Parathyroid adenoma (tissue), 2 donors: ENCODE data around the gene CELSR2.
"Not testable (repeated sequence)": the region's sequence is repeated elsewhere in the genome, so short reads cannot be mapped to it uniquely, and the experiment has no call there.

Experiments
- H2AFZ ChIP-seq: fragments of 300-600 bp; sonication (generic); one replicate; pipeline ENCODE4 v1.7.0; 2017; ENCODE audit warnings: antibody characterized with exemption, mild to moderate bottlenecking
- H3K27ac ChIP-seq: fragments of 300-600 bp; sonication (generic); one replicate; pipeline ENCODE4 v1.7.0; 2017
- H3K27me3 ChIP-seq: fragments of 300-600 bp; sonication (generic); one replicate; pipeline ENCODE4 v1.7.0; 2017; ENCODE audit warnings: low read length; ENCODE audit not compliant: control insufficient read depth, insufficient read depth
- H3K36me3 ChIP-seq: fragments of 300-600 bp; sonication (generic); one replicate; pipeline ENCODE4 v1.7.0; 2017; ENCODE audit warnings: low read length; ENCODE audit not compliant: control insufficient read depth, insufficient read depth
- H3K4me1 ChIP-seq: fragments of 300-600 bp; sonication (generic); one replicate; pipeline ENCODE4 v1.7.0; 2017; ENCODE audit warnings: control low read depth
- H3K4me2 ChIP-seq: fragments of 300-600 bp; sonication (generic); one replicate; pipeline ENCODE4 v1.7.0; 2017; ENCODE audit warnings: low read length
- H3K4me3 ChIP-seq: fragments of 300-600 bp; sonication (generic); one replicate; pipeline ENCODE4 v1.7.0; 2017; ENCODE audit warnings: low read depth, low read length
- H3K79me2 ChIP-seq: fragments of 300-600 bp; sonication (generic); one replicate; pipeline ENCODE4 v1.7.0; 2017; ENCODE audit warnings: control low read depth
- H3K9ac ChIP-seq: fragments of 300-600 bp; sonication (generic); one replicate; pipeline ENCODE4 v1.7.0; 2017; ENCODE audit warnings: mild to moderate bottlenecking
- H3K9me3 ChIP-seq: fragments of 300-600 bp; sonication (generic); one replicate; pipeline ENCODE4 v1.7.0; 2017; ENCODE audit warnings: low read length; ENCODE audit not compliant: control insufficient read depth
- TF ChIP-seq, protein P1 (sequence below): fragments of 300-600 bp; sonication (generic); IDR thresholded peaks from one replicate; pipeline ENCODE4 v1.7.0; 2017; ENCODE audit warnings: antibody characterized with exemption, mild to moderate bottlenecking
- donor health status: primary hyperparathyroidism.

The CELSR2 gene

DNA sequence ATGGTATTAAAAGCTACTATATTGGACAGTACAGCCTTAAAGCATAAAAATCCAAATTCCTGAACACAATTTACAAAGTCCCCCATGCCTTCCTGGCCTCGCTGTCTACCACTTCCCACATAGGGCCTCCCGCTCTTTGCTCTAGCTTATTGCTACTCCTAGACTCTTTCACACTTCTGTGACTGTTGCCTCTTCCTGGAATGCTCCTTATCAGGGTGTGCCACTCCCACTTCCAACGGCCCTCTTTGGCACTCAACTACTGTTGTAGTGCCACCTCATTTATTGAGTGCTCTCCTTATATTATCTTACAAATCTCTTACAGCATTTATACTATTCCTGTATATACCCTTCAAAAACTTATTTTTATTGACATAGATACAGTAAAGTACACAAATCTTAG, 30.8 kb upstream of the CELSR2 start:
- Histone ChIP-seq H3K27ac (no peak overlapping the region), H3K27me3 (no peaks in the 10 kb centered on the region), H2AFZ (no peak overlapping the region), H3K9ac (no peak overlapping the region), H3K4me2 (no peak overlapping the region), H3K4me1 (no peaks in the 10 kb centered on the region), H3K79me2 (peaks cover 43% of the 10 kb centered on the region), H3K4me3 (no peak overlapping the region), H3K9me3 (no peaks in the 10 kb centered on the region), H3K36me3 (no peaks in the 10 kb centered on the region)
- TF ChIP-seq, protein P1, sequence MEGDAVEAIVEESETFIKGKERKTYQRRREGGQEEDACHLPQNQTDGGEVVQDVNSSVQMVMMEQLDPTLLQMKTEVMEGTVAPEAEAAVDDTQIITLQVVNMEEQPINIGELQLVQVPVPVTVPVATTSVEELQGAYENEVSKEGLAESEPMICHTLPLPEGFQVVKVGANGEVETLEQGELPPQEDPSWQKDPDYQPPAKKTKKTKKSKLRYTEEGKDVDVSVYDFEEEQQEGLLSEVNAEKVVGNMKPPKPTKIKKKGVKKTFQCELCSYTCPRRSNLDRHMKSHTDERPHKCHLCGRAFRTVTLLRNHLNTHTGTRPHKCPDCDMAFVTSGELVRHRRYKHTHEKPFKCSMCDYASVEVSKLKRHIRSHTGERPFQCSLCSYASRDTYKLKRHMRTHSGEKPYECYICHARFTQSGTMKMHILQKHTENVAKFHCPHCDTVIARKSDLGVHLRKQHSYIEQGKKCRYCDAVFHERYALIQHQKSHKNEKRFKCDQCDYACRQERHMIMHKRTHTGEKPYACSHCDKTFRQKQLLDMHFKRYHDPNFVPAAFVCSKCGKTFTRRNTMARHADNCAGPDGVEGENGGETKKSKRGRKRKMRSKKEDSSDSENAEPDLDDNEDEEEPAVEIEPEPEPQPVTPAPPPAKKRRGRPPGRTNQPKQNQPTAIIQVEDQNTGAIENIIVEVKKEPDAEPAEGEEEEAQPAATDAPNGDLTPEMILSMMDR = no peak

DNA sequence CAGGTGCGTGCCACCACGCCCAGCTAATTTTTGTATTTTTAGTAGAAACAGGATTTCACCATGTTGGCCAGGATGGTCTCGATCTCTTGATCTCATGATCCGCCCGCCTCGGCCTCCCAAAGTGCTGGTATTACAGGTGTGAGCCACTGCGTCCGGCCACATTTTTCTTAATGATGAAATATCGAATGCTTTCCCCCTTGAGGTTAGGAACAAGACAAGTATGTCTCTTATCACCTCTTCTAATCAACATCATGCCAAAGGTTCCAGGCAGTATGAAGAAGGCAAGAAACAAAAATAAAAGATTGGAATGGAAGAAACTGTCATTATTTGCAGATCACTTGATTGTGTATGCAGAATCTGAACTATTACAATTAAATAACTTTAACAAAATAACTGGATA, 28.1 kb upstream of the CELSR2 start:
- peaks cover 38% of the 10 kb centered on the region for H3K79me2 ChIP-seq
- H3K36me3 ChIP-seq, H3K4me1 ChIP-seq: not testable (repeated sequence)

DNA sequence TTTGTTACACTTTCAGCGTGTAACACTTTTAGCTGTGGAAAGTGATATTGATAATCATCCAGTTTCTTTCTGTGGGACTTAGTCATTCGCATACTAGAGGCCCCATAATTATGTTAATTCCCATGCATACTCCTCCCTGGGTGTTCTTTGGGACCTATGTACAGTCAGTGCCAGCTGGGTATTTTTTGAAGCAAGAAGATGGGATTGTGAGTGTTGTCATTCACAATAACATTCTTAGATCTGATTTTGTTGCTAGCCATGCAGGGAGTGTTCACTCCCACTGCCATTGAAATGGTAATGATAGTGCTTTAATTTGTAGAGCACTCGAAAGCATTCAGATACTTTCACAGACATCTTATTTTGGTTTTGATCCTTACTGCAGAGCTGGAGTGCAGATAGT, 24.0 kb upstream of the CELSR2 start:
- H3K79me2 ChIP-seq = peaks cover 19% of the 10 kb centered on the region
- no peak overlapping the region for H2AFZ ChIP-seq
- no peaks in the 10 kb centered on the region for H3K27me3 ChIP-seq
- H3K4me2 ChIP-seq = no peak overlapping the region
- no peak overlapping the region for H3K27ac ChIP-seq
- no peaks in the 10 kb centered on the region for H3K36me3 ChIP-seq
- H3K4me1 ChIP-seq = peaks cover 3% of the 10 kb centered on the region
- no peak overlapping the region for H3K4me3 ChIP-seq
- TF ChIP-seq, protein P1 = no peak
- no peaks in the 10 kb centered on the region for H3K9me3 ChIP-seq
- no peak overlapping the region for H3K9ac ChIP-seq

More for the DNA sequence above, 28.1 kb upstream of the CELSR2 start:
- H2AFZ ChIP-seq, H3K27ac ChIP-seq, H3K9me3 ChIP-seq, H3K4me3 ChIP-seq, H3K4me2 ChIP-seq, H3K9ac ChIP-seq, H3K27me3 ChIP-seq: not testable (repeated sequence)

DNA sequence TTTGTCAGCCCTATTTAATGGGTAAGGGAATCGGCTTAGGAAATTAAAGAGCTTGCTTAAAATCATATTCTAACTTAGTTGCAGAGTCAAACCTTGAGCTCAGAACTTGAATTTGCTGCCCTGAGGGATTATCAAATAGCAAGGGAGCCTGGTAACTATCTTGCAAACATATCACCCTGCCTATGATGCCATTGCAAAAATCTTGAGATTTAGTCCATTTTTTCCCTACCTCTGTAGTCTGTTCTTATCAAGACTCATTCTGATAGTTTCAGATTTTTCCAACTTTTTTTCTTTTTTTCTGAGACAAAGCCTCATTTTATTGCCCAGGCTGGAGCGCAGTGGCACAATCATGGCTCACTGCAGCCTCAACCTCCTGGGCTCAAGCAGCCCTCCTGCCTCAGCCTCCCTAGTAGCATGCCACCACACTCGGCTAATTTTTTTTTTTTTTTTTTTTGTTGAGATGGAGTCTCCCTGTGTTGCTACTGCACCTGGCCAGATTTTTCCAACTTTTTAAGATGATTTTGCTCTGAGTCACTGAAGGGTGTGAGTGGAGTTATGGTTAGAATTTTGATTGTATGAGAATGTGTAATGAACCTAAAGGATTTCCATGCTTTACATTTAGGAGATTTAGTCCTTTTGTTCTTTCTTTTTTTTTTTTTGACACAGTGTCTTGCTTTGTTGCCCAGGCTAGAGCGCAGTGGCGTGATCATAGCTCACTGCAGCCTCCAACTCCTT, 23.5 kb upstream of the CELSR2 start:
- no peaks in the 10 kb centered on the region for H3K36me3 ChIP-seq

DNA sequence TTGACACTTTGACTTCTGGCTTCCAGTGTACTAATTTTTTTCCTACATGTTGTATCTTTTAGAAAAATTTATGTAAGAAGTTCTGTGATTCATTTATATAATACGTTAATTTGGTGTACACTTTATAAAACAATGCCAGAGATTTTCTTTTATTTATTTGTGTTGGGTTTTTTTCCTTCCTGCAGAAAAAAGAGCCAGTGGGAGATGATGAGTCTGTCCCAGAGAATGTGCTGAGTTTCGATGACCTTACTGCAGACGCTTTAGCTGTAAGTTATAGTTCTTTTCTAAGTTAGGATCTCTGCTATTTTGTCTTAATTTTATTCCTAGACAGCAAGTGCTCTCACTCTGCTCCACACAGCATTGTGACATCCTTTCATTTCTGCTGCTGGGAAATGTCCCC, 21.2 kb upstream of the CELSR2 start:
- Histone ChIP-seq H3K27ac (no peak overlapping the region), H3K4me3 (no peak overlapping the region), H3K4me2 (no peak overlapping the region), H3K4me1 (peaks cover 3% of the 10 kb centered on the region), H3K9ac (no peak overlapping the region), H3K79me2 (peaks cover 5% of the 10 kb centered on the region), H3K27me3 (no peaks in the 10 kb centered on the region), H3K36me3 (no peaks in the 10 kb centered on the region), H2AFZ (no peak overlapping the region), H3K9me3 (no peaks in the 10 kb centered on the region)
- TF ChIP-seq, protein P1 = no peak

More for the DNA sequence above, 23.5 kb upstream of the CELSR2 start:
- no peak overlapping the region for H3K4me3 ChIP-seq
- H3K4me2 ChIP-seq = no peak overlapping the region
- H3K27ac ChIP-seq = no peak overlapping the region
- no peak overlapping the region for H2AFZ ChIP-seq
- H3K9me3 ChIP-seq = no peaks in the 10 kb centered on the region
- H3K4me1 ChIP-seq = peaks cover 3% of the 10 kb centered on the region
- no peak overlapping the region for H3K9ac ChIP-seq
- TF ChIP-seq, protein P1 = no peak
- peaks cover 18% of the 10 kb centered on the region for H3K79me2 ChIP-seq
- no peaks in the 10 kb centered on the region for H3K27me3 ChIP-seq
